ENCODE measurements around the gene TBC1D1.

The TBC1D1 gene

GRCh38 chr4:38085751-38086150 lies 194.9 kb downstream of the TBC1D1 start:
- no peak for DNase-seq

- no peak for DNase-seq
Measured at GRCh38 chr4:38086151-38086848, 195.4 kb downstream of the TBC1D1 start.

- DNase-seq: no peak
Measured at GRCh38 chr4:38086849-38087226, 196.0 kb downstream of the TBC1D1 start.

- no peak for DNase-seq
Measured at GRCh38 chr4:38088321-38088720, 197.4 kb downstream of the TBC1D1 start.

GRCh38 chr4:38089961-38090360 lies 199.1 kb downstream of the TBC1D1 start:
- DNase-seq: no peak

GRCh38 chr4:38090455-38091246 lies 199.8 kb downstream of the TBC1D1 start:
- DNase-seq: no peak

GRCh38 chr4:38091636-38092035 lies 200.8 kb downstream of the TBC1D1 start:
- no peak for DNase-seq

GRCh38 chr4:38092701-38093100 lies 201.8 kb downstream of the TBC1D1 start:
- DNase-seq: no peak

GRCh38 chr4:38094419-38094818 lies 203.5 kb downstream of the TBC1D1 start:
- DNase-seq: no peak

- DNase-seq: no peak
Measured at GRCh38 chr4:38095691-38096090, 204.8 kb downstream of the TBC1D1 start.

GRCh38 chr4:38097818-38098217 lies 206.9 kb downstream of the TBC1D1 start:
- DNase-seq: no peak

- DNase-seq: no peak
Measured at GRCh38 chr4:38099020-38099600, 208.2 kb downstream of the TBC1D1 start.

- DNase-seq: no peak
Measured at GRCh38 chr4:38099908-38100407, 209.1 kb downstream of the TBC1D1 start.

GRCh38 chr4:38100474-38101255 lies 209.8 kb downstream of the TBC1D1 start:
- no peak for DNase-seq

- DNase-seq: no peak
Measured at GRCh38 chr4:38101563-38101962, 210.7 kb downstream of the TBC1D1 start.

- DNase-seq: no peak
Measured at GRCh38 chr4:38102957-38103588, 212.2 kb downstream of the TBC1D1 start.

- DNase-seq: no peak
Measured at GRCh38 chr4:38105475-38106220, 214.8 kb downstream of the TBC1D1 start.

GRCh38 chr4:38106311-38106710 lies 215.4 kb downstream of the TBC1D1 start:
- no peak for DNase-seq

- no peak for DNase-seq
Measured at GRCh38 chr4:38106886-38107514, 216.1 kb downstream of the TBC1D1 start.

- DNase-seq: no peak
Measured at GRCh38 chr4:38107818-38108217, 216.9 kb downstream of the TBC1D1 start.

GRCh38 chr4:38109370-38109769 lies 218.5 kb downstream of the TBC1D1 start:
- no peak for DNase-seq

All from stimulated activated naive CD4-positive, alpha-beta T cell treated with Interleukin-2 at 50 U/mL for 16 hours (primary cell).